HG03520 (cell line): ENCODE results near the gene PCDHGA12.
"Not testable (repeated sequence)": the region's sequence is repeated elsewhere in the genome, so short reads cannot be mapped to it uniquely, and the experiment has no call there.

Experiments
- ATAC-seq: cut with Tn5 transposase; IDR thresholded peaks from one replicate; pipeline ENCODE4 v1.9.1; 2021; ENCODE audit warnings: mild to moderate bottlenecking, moderate library complexity; ENCODE audit not compliant: unreplicated experiment

Gene PCDHGA12

DNA sequence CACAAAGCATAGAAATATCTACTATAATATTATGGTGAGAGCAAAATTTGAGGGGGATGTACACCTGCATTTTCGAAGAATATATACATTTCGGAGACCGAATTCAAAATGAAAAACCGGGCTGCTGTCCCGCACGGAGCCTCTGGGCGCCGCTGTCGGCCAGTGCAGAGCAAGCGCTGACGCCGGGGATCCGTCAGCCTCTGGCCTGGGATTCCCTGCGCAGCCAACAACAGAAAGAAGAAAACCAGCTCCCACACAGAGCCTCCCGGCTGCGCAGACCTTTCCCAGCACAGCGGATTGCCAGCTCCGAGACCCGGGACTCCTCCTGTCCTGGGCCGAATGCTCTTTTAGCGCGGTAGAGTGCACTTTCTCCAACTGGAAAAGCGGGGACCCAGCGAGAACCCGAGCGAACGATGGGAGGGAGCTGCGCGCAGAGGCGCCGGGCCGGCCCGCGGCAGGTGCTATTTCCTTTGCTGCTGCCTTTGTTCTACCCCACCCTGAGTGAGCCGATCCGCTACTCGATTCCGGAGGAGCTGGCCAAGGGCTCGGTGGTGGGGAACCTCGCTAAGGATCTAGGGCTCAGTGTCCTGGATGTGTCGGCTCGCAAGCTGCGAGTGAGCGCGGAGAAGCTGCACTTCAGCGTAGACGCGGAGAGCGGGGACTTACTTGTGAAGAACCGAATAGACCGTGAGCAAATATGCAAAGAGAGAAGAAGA is 22.4 kb upstream of the PCDHGA12 start, which contains the start of gene PCDHGB6:
TSS of gene PCDHGB6 (plus strand) at position 232 of the 716 bp plus-strand sequence. CDS start at position 414, 182 bp downstream.
- not testable (repeated sequence) for ATAC-seq

DNA sequence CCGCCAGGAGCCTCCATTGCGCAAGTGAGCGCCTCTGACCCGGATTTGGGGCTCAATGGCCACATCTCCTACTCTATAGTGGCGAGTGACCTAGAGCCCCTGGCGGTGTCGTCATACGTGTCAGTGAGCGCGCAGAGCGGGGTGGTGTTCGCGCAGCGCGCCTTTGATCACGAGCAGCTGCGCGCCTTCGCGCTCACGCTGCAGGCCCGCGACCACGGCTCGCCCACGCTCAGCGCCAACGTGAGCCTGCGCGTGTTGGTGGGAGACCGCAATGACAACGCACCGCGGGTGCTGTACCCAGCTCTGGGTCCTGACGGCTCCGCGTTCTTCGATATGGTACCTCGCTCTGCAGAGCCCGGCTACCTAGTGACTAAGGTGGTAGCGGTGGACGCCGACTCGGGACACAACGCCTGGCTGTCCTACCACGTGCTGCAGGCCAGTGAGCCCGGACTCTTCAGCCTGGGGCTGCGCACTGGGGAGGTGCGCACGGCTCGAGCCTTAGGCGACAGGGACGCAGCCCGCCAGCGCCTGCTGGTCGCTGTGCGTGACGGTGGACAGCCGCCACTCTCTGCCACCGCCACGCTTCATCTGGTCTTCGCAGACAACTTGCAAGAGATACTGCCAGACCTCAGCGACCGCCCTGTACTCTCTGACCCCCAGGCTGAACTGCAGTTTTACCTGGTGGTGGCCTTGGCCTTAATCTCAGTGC is 20.6 kb upstream of the PCDHGA12 start:
- ATAC-seq, result no peak

DNA sequence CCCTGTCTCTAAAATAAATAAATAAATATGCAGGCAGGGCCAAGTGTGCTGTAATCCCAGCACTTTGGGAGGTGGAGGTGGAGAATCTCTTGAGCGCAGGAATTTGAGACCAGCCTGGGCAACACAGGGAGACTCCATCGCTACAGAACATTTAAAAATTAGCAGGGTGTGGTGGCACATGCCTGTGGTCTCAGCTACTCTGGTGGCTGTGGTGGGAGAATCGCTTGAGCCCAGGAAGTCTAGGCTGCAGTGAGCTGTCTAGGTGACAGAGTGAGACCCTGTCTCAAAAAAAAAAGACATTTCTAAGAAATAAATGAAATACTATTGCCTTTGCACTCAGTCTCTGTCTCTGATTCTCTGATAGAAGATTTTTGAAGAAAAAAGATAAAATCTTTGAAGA is 18.7 kb upstream of the PCDHGA12 start:
- no peak for ATAC-seq

DNA sequence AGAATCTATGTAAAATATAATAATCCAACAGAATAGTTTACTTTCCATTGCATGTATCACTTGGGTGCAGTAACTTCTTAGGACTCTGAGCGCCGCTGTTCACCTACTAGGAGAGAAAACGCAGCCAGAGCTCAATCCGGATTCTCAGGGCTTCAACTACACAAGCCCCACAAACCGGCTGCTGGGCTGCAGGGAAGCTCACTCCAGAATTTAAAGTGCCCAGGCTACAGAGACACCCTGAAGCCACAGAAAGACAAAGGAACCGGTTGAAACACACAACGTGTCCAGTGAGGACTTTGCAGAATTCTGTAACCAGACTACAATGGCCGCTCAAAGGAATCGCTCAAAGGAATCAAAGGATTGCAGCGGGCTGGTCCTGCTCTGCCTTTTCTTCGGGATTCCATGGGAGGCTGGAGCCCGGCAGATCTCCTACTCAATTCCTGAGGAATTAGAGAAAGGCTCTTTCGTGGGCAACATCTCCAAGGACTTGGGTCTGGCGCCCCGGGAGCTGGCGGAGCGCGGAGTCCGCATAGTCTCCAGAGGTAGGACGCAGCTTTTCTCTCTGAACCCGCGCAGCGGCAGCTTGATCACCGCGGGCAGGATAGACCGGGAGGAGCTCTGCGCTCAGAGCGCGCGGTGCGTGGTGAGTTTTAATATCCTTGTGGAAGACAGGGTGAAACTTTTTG is 17.3 kb upstream of the PCDHGA12 start, which contains the start of gene PCDHGA10:
TSS of gene PCDHGA10 (plus strand) at position 134 of the 686 bp plus-strand sequence. CDS start at position 323, 189 bp downstream.
- peak; percentile 76 for ATAC-seq

DNA sequence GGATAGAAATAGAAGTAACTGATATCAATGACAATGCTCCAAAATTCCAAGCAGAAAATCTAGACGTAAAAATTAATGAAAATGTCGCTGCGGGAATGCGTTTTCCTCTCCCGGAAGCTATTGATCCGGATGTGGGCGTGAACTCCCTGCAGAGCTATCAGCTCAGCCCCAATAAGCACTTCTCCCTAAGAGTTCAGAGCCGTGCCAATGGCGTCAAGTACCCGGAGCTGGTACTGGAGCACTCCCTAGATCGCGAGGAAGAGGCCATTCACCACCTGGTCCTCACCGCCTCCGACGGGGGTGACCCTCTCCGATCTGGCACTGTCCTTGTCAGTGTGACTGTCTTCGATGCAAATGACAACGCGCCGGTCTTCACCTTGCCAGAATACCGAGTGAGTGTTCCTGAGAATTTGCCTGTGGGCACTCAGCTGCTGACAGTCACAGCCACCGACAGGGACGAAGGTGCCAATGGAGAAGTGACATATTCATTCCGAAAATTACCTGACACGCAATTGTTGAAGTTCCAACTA is 16.7 kb upstream of the PCDHGA12 start:
- ATAC-seq, result no peak

DNA sequence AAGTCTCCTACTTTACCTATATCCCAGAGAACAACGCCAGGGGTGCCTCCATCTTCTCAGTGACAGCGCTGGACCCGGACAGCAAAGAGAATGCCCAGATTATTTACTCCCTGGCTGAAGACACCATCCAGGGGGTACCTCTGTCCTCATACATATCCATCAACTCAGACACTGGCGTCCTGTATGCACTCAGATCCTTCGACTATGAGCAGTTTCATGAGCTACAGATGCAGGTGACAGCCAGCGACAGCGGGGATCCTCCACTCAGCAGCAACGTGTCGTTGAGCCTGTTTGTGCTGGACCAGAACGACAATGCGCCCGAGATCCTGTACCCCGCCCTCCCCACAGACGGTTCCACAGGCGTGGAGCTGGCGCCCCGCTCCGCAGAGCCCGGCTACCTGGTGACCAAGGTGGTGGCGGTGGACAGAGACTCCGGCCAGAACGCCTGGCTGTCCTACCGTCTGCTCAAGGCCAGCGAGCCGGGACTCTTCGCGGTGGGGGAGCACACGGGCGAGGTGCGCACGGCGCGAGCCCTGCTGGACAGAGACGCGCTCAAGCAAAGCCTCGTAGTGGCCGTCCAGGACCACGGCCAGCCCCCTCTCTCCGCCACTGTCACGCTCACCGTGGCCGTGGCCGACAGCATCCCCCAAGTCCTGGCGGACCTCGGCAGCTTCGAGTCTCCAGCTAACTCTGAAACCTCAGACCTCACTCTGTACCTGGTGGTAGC is 15.6 kb upstream of the PCDHGA12 start:
- not testable (repeated sequence) for ATAC-seq

DNA sequence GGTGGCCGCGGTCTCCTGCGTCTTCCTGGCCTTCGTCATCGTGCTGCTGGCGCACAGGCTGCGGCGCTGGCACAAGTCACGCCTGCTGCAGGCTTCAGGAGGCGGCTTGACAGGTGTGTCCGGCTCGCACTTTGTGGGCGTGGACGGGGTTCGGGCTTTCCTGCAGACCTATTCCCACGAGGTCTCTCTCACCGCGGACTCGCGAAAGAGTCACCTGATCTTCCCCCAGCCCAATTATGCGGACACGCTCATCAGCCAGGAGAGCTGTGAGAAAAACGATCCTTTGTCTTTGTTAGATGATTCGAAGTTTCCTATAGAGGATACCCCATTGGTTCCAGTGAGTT is 15.1 kb upstream of the PCDHGA12 start:
- ATAC-seq, result not testable (repeated sequence)

DNA sequence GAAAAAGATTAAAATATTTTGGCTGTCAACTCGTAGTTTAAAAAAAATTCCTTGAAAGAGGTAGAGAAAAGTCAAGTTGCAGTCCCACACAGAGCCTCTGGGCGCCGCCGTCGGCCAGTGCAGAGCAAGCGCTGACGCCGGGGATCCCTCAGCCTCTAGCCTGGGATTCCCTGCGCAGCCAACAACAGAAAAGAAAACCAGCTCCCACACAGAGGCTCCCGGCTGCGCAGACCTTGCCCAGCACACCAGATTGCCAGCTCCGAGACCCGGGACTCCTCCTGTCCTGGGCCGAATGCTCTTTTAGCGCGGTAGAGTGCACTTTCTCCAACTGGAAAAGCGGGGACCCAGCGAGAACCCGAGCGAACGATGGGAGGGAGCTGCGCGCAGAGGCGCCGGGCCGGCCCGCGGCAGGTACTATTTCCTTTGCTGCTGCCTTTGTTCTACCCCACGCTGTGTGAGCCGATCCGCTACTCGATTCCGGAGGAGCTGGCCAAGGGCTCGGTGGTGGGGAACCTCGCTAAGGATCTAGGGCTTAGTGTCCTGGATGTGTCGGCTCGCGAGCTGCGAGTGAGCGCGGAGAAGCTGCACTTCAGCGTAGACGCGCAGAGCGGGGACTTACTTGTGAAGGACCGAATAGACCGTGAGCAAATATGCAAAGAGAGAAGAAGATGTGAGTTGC is 12.7 kb upstream of the PCDHGA12 start, which contains the start of gene PCDHGB7:
TSS of gene PCDHGB7 (plus strand) at position 184 of the 679 bp plus-strand sequence. CDS start at position 367, 183 bp downstream.
- peak; percentile 74 for ATAC-seq

DNA sequence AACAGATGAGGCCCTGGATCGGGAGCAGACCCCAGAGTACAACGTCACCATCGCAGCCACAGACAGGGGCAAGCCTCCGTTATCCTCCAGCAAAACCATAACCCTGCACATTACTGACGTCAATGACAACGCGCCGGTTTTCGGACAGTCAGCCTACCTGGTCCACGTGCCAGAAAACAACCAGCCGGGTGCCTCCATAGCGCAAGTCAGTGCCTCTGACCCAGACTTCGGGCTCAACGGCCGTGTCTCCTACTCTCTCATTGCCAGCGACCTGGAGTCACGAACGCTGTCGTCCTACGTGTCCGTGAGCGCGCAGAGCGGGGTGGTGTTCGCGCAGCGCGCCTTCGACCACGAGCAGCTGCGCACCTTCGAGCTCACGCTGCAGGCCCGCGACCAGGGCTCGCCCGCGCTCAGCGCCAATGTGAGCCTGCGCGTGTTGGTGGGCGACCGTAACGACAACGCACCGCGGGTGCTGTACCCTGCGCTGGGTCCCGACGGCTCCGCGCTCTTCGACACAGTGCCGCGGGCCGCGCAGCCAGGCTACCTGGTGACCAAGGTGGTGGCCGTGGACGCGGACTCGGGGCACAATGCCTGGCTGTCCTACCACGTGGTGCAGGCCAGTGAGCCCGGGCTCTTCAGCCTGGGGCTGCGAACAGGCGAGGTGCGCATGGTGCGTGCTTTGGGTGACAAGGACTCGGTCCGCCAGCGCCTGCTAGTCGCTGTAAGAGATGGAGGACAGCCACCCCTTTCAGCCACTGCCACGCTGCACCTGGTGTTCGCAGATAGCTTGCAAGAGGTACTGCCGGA is 11.0 kb upstream of the PCDHGA12 start:
- no peak for ATAC-seq

DNA sequence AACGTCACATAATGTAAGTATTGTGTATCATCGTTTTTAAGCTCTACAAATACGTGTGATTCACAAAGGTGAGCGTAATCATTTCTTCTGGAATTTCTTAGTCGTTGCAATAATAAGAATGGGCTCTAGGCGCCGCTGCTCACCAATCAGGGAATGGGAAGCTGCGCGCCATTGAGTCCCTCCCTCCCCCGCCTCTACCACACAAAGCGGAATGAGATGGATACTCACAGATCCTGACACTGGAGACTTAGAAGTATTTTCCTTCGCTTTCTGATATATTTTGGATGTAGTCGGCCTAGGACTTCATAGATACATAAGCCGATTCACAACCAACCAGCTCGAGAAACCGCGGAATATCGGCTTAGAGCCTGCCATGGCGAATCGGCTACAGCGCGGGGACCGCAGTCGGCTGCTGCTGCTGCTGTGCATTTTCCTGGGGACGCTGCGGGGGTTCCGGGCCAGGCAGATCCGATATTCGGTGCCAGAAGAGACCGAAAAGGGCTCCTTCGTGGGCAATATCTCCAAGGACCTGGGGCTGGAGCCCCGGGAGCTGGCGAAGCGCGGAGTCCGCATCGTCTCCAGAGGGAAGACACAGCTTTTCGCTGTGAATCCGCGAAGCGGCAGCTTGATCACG is 9.3 kb upstream of the PCDHGA12 start, which contains the start of gene PCDHGA11:
TSS of gene PCDHGA11 (plus strand) at position 197 of the 634 bp plus-strand sequence. CDS start at position 374, 177 bp downstream.
- ATAC-seq, result peak; percentile 36

DNA sequence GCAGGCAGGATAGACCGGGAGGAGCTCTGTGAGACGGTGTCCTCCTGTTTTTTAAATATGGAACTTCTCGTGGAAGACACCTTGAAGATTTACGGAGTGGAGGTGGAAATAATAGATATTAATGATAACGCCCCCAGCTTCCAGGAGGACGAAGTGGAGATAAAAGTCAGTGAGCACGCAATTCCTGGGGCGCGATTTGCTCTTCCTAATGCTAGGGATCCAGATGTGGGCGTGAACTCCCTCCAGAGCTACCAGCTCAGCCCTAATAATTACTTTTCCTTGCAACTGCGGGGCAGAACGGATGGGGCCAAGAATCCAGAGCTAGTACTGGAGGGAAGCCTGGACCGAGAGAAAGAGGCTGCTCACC is 8.8 kb upstream of the PCDHGA12 start:
- ATAC-seq, result no peak

DNA sequence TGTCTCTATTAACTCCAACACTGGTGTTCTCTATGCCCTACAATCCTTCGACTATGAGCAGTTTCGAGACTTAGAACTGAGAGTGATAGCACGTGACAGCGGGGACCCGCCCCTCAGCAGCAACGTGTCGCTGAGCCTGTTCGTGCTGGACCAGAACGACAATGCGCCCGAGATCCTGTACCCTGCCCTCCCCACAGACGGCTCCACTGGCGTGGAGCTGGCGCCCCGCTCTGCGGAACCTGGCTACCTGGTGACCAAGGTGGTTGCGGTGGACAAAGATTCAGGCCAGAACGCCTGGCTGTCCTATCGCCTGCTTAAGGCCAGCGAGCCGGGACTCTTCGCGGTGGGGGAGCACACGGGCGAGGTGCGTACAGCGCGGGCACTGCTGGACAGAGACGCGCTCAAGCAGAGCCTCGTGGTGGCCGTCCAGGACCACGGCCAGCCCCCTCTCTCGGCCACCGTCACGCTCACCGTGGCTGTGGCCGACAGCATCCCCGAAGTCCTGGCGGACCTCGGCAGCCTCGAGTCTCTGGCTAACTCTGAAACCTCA is 7.5 kb upstream of the PCDHGA12 start:
- no peak for ATAC-seq

DNA sequence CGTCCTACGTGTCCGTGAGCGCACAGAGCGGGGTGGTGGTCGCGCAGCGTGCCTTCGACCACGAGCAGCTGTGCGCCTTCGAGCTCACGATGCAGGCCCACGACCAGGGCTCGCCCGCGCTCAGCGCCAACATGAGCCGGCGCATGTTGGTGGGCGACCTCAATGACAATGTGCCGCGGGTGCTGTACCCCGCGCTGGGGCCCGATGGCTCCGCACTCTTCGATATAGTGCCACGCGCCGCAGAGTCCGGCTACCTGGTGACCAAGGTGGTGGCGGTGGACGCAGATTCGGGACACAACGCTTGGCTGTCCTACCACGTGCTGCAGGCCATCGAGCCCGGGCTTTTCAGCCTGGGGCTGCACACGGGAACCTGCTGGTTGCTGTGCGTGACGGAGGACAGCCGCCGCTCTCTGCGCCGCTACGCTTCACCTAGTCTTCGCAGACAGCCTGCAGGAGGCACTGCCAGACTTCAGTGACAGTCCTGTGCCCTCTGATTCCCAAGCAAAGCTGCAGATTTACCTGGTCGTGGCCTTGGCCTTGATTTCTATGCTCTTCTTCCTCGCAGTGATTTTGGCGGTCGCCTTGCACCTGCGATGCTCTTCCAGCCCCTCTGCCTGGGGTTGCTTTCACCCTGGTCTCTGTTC is 2.4 kb upstream of the PCDHGA12 start:
- no peak for ATAC-seq

DNA sequence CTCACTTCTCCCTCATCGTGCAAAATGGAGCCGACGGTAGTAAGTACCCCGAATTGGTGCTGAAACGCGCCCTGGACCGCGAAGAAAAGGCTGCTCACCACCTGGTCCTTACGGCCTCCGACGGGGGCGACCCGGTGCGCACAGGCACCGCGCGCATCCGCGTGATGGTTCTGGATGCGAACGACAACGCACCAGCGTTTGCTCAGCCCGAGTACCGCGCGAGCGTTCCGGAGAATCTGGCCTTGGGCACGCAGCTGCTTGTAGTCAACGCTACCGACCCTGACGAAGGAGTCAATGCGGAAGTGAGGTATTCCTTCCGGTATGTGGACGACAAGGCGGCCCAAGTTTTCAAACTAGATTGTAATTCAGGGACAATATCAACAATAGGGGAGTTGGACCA is 979 bp downstream of the PCDHGA12 start:
- no peak for ATAC-seq

DNA sequence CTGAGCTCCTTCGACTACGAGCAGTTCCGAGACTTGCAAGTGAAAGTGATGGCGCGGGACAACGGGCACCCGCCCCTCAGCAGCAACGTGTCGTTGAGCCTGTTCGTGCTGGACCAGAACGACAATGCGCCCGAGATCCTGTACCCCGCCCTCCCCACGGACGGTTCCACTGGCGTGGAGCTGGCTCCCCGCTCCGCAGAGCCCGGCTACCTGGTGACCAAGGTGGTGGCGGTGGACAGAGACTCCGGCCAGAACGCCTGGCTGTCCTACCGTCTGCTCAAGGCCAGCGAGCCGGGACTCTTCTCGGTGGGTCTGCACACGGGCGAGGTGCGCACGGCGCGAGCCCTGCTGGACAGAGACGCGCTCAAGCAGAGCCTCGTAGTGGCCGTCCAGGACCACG is 2.0 kb downstream of the PCDHGA12 start:
- not testable (repeated sequence) for ATAC-seq

DNA sequence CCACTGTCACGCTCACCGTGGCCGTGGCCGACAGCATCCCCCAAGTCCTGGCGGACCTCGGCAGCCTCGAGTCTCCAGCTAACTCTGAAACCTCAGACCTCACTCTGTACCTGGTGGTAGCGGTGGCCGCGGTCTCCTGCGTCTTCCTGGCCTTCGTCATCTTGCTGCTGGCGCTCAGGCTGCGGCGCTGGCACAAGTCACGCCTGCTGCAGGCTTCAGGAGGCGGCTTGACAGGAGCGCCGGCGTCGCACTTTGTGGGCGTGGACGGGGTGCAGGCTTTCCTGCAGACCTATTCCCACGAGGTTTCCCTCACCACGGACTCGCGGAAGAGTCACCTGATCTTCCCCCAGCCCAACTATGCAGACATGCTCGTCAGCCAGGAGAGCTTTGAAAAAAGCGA is 2.4 kb downstream of the PCDHGA12 start:
- not testable (repeated sequence) for ATAC-seq

DNA sequence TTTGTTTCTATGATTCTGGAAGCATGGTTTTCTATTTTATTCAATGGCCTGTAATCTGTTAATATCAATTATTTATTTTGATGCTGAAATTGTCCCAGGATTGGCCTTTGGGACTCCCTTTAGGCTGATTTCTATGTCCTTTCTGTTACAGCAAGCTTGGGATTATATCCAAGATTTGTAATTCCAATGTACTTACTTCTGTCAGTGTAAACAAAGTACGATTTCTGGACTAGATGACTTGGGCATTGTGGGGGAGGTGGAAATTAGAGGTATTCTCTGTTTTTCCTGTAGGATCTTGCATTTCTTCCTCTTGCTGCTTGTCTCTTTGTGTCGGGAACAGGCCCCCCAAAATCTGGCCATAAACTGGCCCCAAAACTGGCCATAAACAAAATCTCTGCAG is 3.7 kb downstream of the PCDHGA12 start:
- no peak for ATAC-seq

DNA sequence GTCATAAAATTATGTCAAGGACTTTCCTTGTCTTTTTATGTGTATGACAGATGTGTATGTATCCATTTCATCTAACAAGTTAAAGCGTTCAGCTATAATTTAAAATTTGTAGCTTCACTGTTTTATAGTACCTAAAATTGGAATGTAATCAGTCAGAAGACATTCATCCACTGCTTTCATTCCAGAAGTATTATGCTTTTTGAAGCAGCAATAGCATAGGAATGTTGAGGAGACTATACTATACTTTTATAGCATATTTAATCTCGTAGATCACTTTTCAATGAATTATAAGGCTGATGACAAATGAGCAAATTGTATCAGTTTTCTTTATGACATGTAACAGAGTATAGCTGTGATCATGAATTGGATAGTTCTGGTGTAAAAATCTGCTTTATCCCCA is 6.9 kb downstream of the PCDHGA12 start:
- no peak for ATAC-seq
